PFSK-1 (cell line): Measurements from ENCODE around the gene YJU2.

Source experiments
- FOXP2 ChIP-seq: optimal IDR thresholded peaks from 2 replicates; pipeline ENCODE3; 2011; ENCODE audit warnings: borderline replicate concordance, control low read depth, inconsistent platforms; ENCODE audit not compliant: insufficient read depth; ENCODE audit errors: extremely low read length, extremely low read depth
- POLR2AphosphoS5 ChIP-seq: IDR thresholded peaks from 2 replicates; pipeline ENCODE4 v1.6.1; 2012; ENCODE audit warnings: low read depth, mild to moderate bottlenecking, control low read depth, low read length, moderate library complexity
- SIN3A ChIP-seq: IDR thresholded peaks from 2 replicates; pipeline ENCODE4 v1.6.1; 2012; ENCODE audit warnings: mild to moderate bottlenecking, low read length, moderate library complexity, borderline replicate concordance; ENCODE audit not compliant: insufficient read depth
- TAF1 ChIP-seq: IDR thresholded peaks from 2 replicates; pipeline ENCODE4 v1.6.1; 2012; ENCODE audit warnings: low read length, control low read depth, borderline replicate concordance; ENCODE audit not compliant: insufficient read depth
- TF ChIP-seq, protein P1 (sequence below), 2 experiments: IDR thresholded peaks; 2 replicates each; pipeline versions ENCODE4 v1.6.1 to v1.8.0; 2011 to 2012; ENCODE audit warnings: low read depth in 2 of 2, low read length in 2 of 2, control low read depth in 1 of 2, inconsistent platforms in 1 of 2, mild to moderate bottlenecking in 1 of 2, moderate library complexity in 1 of 2; ENCODE audit not compliant: insufficient read depth in 1 of 2

YJU2 gene

GRCh38 chr19:4199699-4200293 lies 47.1 kb upstream of the YJU2 start:
- TF ChIP-seq FOXP2 (no peak), POLR2AphosphoS5 (no peak), TAF1 (no peak), SIN3A (no peak)
- TF ChIP-seq, protein P1, sequence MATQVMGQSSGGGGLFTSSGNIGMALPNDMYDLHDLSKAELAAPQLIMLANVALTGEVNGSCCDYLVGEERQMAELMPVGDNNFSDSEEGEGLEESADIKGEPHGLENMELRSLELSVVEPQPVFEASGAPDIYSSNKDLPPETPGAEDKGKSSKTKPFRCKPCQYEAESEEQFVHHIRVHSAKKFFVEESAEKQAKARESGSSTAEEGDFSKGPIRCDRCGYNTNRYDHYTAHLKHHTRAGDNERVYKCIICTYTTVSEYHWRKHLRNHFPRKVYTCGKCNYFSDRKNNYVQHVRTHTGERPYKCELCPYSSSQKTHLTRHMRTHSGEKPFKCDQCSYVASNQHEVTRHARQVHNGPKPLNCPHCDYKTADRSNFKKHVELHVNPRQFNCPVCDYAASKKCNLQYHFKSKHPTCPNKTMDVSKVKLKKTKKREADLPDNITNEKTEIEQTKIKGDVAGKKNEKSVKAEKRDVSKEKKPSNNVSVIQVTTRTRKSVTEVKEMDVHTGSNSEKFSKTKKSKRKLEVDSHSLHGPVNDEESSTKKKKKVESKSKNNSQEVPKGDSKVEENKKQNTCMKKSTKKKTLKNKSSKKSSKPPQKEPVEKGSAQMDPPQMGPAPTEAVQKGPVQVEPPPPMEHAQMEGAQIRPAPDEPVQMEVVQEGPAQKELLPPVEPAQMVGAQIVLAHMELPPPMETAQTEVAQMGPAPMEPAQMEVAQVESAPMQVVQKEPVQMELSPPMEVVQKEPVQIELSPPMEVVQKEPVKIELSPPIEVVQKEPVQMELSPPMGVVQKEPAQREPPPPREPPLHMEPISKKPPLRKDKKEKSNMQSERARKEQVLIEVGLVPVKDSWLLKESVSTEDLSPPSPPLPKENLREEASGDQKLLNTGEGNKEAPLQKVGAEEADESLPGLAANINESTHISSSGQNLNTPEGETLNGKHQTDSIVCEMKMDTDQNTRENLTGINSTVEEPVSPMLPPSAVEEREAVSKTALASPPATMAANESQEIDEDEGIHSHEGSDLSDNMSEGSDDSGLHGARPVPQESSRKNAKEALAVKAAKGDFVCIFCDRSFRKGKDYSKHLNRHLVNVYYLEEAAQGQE (IDR thresholded peaks at IDR 0.05; ENCODE audit: insufficient read depth in 1 of 2, low read depth in 2 of 2, low read length in 2 of 2): no peak

DNA sequence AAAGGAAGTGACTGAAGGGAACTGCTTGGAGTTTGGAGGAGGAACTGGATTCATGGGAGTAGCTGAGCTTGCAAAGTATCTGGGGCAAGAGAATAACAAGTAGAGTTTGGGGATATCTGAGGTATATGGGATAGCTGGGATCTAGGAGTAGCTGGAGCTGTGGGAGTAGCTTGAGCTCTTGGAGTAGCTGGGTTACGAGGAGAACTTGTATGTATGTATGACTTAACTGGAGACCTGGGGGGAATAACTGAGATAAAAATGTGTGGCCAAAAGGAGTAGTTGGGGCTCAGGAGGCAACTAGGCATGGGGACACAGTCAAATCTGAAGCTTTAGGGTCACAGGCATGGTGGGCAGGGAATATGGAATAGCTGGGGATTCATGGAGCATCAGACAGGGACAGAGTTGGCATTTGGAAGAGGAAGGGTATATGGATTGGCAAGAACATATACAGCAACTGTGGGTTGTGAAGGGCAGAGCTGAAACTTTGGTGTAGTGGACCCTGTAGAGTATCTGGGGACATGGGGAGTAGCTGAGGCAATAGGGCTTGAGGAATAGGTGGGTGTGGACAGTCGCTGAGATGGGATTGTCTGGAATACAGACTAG lies 45.8 kb upstream of the YJU2 start:
- TF ChIP-seq TAF1 (no peak), POLR2AphosphoS5 (no peak), FOXP2 (no peak), SIN3A (no peak)
- TF ChIP-seq, protein P1 (IDR thresholded peaks at IDR 0.05; ENCODE audit: insufficient read depth in 1 of 2, low read depth in 2 of 2, low read length in 2 of 2): no peak

- TF ChIP-seq POLR2AphosphoS5 (no peak), SIN3A (no peak), TAF1 (no peak), FOXP2 (no peak)
- TF ChIP-seq, protein P1 (IDR thresholded peaks at IDR 0.05; ENCODE audit: insufficient read depth in 1 of 2, low read depth in 2 of 2, low read length in 2 of 2): no peak
Observed at GRCh38 chr19:4201798-4202197, 45.1 kb upstream of the YJU2 start.

- TF ChIP-seq SIN3A (no peak), POLR2AphosphoS5 (no peak), TAF1 (no peak), FOXP2 (no peak)
Observed at GRCh38 chr19:4206818-4207484, 39.9 kb upstream of the YJU2 start.

DNA sequence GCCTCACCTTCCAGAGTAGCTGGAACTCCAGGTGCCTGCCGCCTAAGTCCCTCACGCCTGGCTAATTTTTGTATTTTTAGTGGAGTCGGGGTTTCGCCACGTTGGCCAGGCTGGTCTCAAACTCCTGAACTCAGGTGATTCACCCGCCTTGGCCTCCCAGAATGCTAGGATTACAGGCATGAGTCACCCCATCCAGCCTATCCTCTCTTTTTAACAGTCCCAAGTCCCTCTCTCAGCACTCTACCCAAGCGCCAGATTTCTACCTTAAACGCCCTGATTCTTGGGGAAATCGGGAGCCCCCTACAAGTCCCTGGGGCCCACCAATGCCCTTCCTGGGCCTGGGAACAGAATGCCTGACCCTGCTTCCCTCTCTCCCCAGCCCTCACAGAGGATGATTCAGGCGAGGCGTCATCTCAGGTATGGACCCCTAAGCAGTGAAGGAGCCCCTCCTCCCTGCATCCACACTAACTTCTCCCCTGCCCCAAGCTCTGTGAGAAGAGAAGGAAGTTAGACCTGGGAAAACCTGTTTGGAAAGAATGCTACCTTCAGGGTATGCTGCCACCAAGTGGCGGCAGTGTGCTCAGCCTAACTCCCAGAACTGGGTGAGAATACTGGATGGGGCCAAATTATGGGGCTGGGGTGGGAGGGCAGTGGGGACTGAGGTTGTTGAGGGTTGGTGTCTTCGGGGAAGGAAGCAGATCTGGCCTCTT lies 38.3 kb upstream of the YJU2 start:
- TF ChIP-seq, protein P1 (IDR thresholded peaks at IDR 0.05; ENCODE audit: insufficient read depth in 1 of 2, low read depth in 2 of 2, low read length in 2 of 2): no peak
- TF ChIP-seq TAF1: no peak
- TF ChIP-seq SIN3A: no peak
- TF ChIP-seq FOXP2: no peak
- TF ChIP-seq POLR2AphosphoS5: no peak
